ENCODE data around the gene LCN9. TPM values are rescaled to one million over a fixed set of nuclear protein-coding genes. Genes with fewer than 3 reads are reported as not detected.

LCN9 gene
- total and polyA plus RNA-seq, 9 of the 15 experiments (the other 6 are each of a cell fraction or from before 2014, with no cell fraction given), result not detected

DNA sequence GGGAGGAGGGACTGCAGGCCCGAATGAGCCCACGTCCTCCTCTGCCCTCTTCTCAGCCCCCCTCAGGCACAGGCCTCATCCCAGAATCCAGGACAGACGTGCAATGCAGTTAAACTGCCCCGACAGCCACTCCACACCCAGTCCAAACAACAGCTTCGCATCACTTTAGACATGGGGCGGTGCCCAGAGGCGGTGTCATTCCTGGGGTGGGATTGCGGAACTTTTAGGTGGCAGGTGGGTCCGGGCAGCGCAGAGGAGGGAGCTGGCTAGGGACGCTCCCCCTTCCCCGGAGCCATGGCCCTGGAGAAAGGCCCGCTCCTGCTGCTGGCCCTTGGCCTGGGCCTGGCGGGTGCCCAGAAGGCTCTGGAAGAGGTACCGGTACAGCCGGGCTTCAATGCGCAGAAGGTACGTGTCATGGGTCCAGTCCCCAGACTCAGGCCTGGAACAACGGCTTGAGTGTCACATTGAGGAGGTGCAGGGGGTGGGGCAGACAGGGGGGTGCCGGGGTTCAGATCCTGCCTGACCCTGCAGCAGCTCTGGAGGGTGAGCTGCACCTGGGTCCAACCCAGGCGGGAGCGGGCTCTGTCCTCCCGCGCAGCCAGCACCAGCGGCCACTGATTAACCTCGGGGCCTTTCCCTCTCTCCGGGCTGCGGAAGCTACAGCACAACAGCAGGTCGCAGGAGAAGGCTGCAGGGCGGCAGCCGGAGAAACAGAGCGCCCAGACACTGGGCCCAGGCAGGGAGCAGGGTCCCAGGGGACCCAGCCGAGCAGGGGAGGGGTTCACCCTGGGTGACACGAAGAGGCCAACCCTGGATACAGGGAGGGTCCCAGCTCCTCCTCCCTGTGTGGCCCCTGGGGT, 48.9 kb upstream of the LCN9 start:
- intact Hi-C loops (cut with micrococcal nuclease) (no loop called here), in situ Hi-C loops (cut with MboI) (no loop called here)
- TF ChIP-seq PHB (CRISPR knock-in tag; IDR thresholded peaks at IDR 0.05), result no peak
- TF ChIP-seq KAT7 (CRISPR knock-in tag; IDR thresholded peaks at IDR 0.05; ENCODE audit: borderline replicate concordance), result no peak
- no peak for TF ChIP-seq MEF2A (IDR thresholded peaks at IDR 0.05; ENCODE audit: control insufficient read depth, low read depth, low read length)
- TF ChIP-seq SRF (CRISPR knock-in tag; IDR thresholded peaks at IDR 0.05), result no peak
- no peak for TF ChIP-seq HNRNPK (IDR thresholded peaks at IDR 0.05; ENCODE audit: low read depth, low read length, poor library complexity, severe bottlenecking)
- no peak for TF ChIP-seq SRSF1 (IDR thresholded peaks at IDR 0.05; ENCODE audit: low read depth, low read length)
- TF ChIP-seq, protein P1, sequence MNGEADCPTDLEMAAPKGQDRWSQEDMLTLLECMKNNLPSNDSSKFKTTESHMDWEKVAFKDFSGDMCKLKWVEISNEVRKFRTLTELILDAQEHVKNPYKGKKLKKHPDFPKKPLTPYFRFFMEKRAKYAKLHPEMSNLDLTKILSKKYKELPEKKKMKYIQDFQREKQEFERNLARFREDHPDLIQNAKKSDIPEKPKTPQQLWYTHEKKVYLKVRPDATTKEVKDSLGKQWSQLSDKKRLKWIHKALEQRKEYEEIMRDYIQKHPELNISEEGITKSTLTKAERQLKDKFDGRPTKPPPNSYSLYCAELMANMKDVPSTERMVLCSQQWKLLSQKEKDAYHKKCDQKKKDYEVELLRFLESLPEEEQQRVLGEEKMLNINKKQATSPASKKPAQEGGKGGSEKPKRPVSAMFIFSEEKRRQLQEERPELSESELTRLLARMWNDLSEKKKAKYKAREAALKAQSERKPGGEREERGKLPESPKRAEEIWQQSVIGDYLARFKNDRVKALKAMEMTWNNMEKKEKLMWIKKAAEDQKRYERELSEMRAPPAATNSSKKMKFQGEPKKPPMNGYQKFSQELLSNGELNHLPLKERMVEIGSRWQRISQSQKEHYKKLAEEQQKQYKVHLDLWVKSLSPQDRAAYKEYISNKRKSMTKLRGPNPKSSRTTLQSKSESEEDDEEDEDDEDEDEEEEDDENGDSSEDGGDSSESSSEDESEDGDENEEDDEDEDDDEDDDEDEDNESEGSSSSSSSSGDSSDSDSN (IDR thresholded peaks at IDR 0.05; ENCODE audit: borderline replicate concordance in 1 of 2, low read depth in 2 of 2, low read length in 2 of 2), result peak in 1 of 2 experiments; percentile 50; a peak in 1 of 4 replicates
- no peak for TF ChIP-seq STAG1 (CRISPR knock-in tag; IDR thresholded peaks at IDR 0.05; ENCODE audit: borderline replicate concordance)
- Histone ChIP-seq H3K4me3 (no peak overlapping the region), H3K36me3 (ENCODE audit: control insufficient read depth, insufficient read depth, low read length) (no peaks in the 10 kb centered on the region), H3K9ac (ENCODE audit: insufficient read depth in 1 of 2, low read depth in 2 of 2, low read length in 2 of 2) (no peak overlapping the region), H3K9me3 (replicated peaks; ENCODE audit: control insufficient read depth, insufficient read depth, low read depth, low read length) (no peaks in the 10 kb centered on the region), H3K9me1 (ENCODE audit: control insufficient read depth, insufficient read depth, low read length) (no peaks in the 10 kb centered on the region), H3K4me1 (replicated peaks in 1 of 2; ENCODE audit: control insufficient read depth in 2 of 2, insufficient read depth in 2 of 2, low read length in 2 of 2) (peaks cover 0 to 22% of the 10 kb centered on the region in 2 experiments; a peak in 2 of 5 replicates), H3K27me3 (ENCODE audit: control insufficient read depth in 2 of 2, insufficient read depth in 2 of 2, low read length in 2 of 2) (peaks cover 11 to 58% of the 10 kb centered on the region in 2 experiments; a peak in 3 of 5 replicates), H4K20me1 (replicated peaks; ENCODE audit: control insufficient read depth, insufficient read depth, low read length) (peaks cover 9% of the 10 kb centered on the region), H3K4me2 (ENCODE audit: insufficient read depth, low read length) (no peak overlapping the region), H3K27ac (ENCODE audit: extremely low read depth, low read depth, low read length) (no peak overlapping the region), H3K79me2 (ENCODE audit: control insufficient read depth, insufficient read depth, low read length) (no peaks in the 10 kb centered on the region), H2AFZ (ENCODE audit: low read depth, low read length) (no peak overlapping the region)
- FAIRE-seq, result no peak
- ATAC-seq, result no peak
- DNase-seq (ENCODE audit: extremely low read depth in 1 of 4, low spot score in 3 of 4), result peak in 2 of 4 experiments; percentile 7 to 8
- ChIA-PET CTCF (ENCODE audit: low intra/inter-chr PET ratio) (no interaction called here), POLR2A (no interaction called here)
- no TSS peak for BruUV-seq (replicated peaks)
- WGBS (ENCODE audit: insufficient coverage, low coverage, missing lambda C conversion rate), result 4% methylated on average over 24 of the region's 34 CpGs

Data from K562 (cell line).